GM18858 (cell line): ENCODE measurements around the gene CAMK2B.
"Not testable (repeated sequence)": the region's sequence is repeated elsewhere in the genome, so short reads cannot be mapped to it uniquely, and the experiment has no call there.

Experiments used
- ATAC-seq: cut with Tn5 transposase; IDR thresholded peaks from one replicate; pipeline ENCODE4 v1.9.1; 2021; ENCODE audit not compliant: unreplicated experiment

Gene CAMK2B

GRCh38 chr7:44219371-44220045 lies 105.9 kb downstream of the CAMK2B start:
- ATAC-seq: no peak

GRCh38 chr7:44218418-44219201 lies 106.8 kb downstream of the CAMK2B start:
- ATAC-seq: no peak

GRCh38 chr7:44217852-44218402 lies 107.5 kb downstream of the CAMK2B start:
- no peak for ATAC-seq

- ATAC-seq: no peak
These were observed 108.1 kb downstream of the CAMK2B start for GRCh38 chr7:44217223-44217714.

- no peak for ATAC-seq
These were observed 108.7 kb downstream of the CAMK2B start for GRCh38 chr7:44216521-44217222.

DNA sequence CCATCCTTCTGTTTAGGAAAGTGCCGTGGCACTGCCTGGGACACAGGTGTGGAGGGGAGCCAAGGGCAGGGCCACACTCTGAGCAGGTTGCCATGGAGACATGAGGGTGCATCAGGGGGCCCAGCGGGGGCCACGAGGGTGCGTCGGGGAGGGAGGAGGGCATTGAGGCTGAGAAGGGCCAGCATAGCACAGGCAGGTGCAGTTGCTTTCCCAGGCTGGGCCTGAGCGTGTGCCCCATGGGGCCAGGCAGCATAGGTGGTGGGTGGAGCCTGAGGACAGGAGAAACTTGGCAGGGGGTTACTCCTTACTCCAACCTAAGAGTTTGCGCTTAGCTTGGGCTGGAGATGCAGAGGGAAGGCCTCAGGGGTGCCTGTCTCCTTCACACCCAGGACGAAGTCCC lies 109.4 kb downstream of the CAMK2B start:
- ATAC-seq: no peak

DNA sequence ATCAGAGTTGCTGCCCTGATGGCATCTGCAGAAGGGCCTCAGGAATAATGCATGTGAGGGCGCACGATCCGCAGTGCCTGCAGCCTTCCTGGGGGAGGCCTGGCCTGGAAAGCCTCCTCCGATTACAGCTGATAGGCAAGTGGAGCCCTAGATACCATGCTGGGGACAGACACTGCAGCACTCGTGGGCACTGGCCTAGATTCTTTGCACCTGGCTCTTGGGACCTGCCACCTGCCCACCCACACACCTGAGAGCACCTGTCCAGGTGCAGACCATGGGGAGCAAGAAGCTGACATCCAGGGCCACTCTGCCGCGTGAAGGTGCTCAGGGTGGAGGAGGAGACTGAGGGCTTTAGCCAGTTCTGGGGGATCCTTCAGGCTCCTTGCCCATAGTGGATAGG lies 109.9 kb downstream of the CAMK2B start:
- no peak for ATAC-seq

- no peak for ATAC-seq
These were observed 111.5 kb downstream of the CAMK2B start for GRCh38 chr7:44213877-44214388.

GRCh38 chr7:44213206-44213876 lies 112.1 kb downstream of the CAMK2B start:
- ATAC-seq: no peak

DNA sequence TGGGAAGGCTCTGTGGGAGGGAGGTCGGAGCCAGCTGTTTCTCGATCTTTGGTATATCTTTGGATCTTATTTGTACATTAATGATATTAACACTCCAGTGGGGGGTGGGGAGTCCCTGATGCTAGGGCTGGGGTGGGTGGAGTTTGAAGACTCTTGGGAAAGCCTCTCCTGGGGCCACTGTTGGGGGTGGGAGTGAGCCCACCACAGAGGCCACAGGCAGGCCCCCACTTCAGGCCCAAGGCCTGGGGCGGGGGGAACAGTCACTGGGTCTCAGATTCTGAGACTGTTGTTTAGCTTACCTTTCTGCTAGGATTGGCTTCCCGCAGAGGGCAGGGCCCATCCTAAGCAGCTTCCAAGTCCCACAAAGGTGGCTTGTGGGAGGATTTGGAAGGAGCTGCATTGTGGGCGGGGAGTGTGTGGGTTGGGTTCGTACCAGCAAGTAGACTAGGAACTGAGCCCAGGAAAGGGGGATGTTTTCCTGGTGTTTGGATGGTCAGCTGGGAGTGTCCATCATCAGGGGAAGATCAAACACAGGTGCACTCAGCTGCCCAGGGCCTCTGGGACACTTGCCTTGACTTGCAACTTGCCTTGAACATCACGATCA lies 112.7 kb downstream of the CAMK2B start:
- no peak for ATAC-seq

- no peak for ATAC-seq
These were observed 113.4 kb downstream of the CAMK2B start for GRCh38 chr7:44212018-44212417.

GRCh38 chr7:44211126-44211675 lies 114.2 kb downstream of the CAMK2B start:
- no peak for ATAC-seq

GRCh38 chr7:44210107-44210506 lies 115.3 kb downstream of the CAMK2B start:
- no peak for ATAC-seq

DNA sequence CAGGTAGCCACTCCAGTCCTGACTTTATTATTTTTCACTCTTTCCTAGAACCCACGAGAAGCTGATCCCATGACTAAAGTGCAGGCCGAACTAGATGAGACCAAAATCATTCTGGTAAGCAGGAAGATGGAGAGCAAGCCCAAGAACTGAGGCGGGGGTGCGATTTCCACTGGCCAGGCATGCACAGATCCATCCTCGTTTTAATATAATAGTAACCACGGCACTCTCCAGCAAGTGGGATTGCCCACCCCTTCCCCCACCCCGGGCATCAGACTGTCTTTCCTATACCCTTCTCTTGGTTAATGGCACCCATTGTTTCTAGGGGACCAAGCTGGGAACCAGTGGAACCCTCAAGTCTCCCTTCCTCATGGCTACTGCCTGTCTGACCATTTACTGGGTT lies 117.3 kb downstream of the CAMK2B start:
- no peak for ATAC-seq

DNA sequence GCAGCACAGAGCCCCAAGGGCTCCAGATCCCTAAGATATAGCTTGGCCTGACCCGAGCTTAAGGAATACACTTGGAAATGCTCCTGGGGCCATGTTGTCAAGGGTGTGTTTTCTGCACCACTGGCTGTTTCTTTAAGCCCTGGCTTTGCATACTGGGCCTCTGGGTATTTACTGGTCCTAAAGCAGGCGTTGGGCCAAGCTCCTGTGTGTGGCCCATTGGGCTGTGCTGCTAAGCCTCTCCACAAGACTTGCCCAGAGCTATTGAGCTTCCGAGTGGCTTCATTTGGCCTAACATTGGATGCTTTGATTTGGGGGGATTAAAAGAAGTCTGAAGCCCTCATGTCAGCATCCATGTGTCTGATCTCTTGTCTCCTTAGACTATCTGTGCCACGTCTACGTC lies 119.4 kb downstream of the CAMK2B start:
- no peak for ATAC-seq

- ATAC-seq: no peak
These were observed 123.6 kb downstream of the CAMK2B start for GRCh38 chr7:44201813-44202212.

- peak; percentile 98 for ATAC-seq
These were observed 124.5 kb downstream of the CAMK2B start, which contains the start of gene YKT6 for GRCh38 chr7:44200699-44201461. TSS of gene YKT6 (plus strand) at chr7:44200978. CDS start at chr7:44201136, 158 bp downstream.

GRCh38 chr7:44200163-44200562 lies 125.2 kb downstream of the CAMK2B start:
- not testable (repeated sequence) for ATAC-seq

DNA sequence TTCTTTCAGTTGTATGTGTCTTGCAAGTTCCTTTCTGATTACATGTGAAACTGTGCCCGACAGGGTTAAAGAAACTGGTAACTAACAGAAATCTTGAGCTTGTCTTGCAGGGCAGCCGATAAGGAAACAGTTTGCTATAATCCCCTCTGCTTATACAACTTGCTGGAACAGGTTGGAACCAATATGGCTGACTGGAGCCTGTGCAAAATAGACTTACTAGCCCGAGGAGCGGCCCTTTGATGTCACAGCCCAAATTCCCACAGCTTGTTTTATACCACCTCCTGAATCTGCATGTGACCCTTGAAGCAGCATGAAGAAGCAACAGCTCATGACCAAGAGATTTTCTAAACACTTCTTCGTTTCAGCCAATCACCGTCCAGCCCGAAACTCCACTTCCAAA lies 127.9 kb downstream of the CAMK2B start:
- no peak for ATAC-seq
